SK-N-MC (cell line): ENCODE measurements around the gene DEAF1.

ENCODE experiments used
- EZH2 ChIP-seq: fragments of 200-600 bp; sonication (generic); IDR thresholded peaks from one replicate; pipeline ENCODE4 v1.6.1; 2017; ENCODE audit warnings: antibody characterized with exemption
- POLR2AphosphoS5 ChIP-seq: IDR thresholded peaks from 2 replicates; pipeline ENCODE4 v1.6.1; 2012; ENCODE audit warnings: mild to moderate bottlenecking, low read depth, low read length, borderline replicate concordance

DNA sequence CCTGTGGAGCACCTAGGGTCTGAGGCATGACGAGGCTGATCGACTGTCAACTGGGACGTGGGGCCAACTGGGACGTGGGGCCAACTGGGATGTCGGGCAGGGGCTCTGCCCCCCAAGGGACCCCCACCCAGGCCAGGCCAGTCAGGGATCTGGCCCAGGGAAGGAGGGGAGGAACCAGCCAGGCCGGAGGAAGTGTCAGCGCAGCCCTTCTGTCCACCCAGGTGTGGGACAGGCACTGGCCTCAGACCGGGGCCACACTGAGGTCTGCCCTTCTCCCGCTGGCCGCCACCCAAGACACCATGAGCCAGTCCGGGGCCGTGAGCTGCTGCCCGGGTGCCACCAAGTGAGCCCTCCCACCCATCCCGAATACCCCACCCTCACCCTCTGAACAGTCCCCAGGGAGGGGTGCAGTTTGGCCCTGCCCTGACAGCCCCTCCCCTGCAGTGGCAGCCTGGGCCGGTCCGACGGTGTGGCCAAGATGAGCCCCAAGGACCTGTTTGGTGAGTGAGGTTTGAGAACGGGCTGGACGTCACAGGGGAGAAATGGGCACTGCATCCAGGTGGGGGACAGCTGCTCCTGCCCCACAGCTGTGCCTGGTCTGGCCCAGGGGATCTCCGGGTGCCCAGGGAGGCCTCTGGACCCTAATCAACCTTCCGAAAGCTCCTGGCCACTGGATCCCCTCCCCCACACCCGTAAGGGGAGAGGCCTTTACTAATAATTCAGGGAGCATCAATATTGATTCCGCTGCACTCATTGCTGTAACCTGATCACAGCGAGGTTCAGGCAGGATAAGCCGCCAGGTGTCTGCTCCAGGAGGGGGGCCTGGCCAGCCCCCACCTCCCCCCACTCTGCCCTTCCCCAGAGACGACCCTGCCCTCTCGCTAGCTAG, 14.3 kb upstream of the DEAF1 start:
- TF ChIP-seq POLR2AphosphoS5: no peak
- TF ChIP-seq EZH2: no peak
